HUES6 (cell line): ENCODE data around the gene SERBP1.

Experiments
- H3K27ac ChIP-seq: 2 replicates; pipeline ENCODE4 v1.7.0; 2013; ENCODE audit warnings: low read depth, mild to moderate bottlenecking, low read length, inconsistent platforms
- H3K27me3 ChIP-seq: 2 replicates; pipeline ENCODE4 v1.6.1; 2013; ENCODE audit warnings: low read length; ENCODE audit not compliant: control insufficient read depth, insufficient read depth
- H3K36me3 ChIP-seq: 2 replicates; pipeline ENCODE4 v1.6.1; 2013; ENCODE audit warnings: low read length; ENCODE audit not compliant: control insufficient read depth, insufficient read depth
- H3K4me1 ChIP-seq: 2 replicates; pipeline ENCODE4 v1.6.1; 2013; ENCODE audit warnings: low read length; ENCODE audit not compliant: control insufficient read depth, insufficient read depth
- H3K4me3 ChIP-seq: 2 replicates; pipeline ENCODE4 v1.5.1; 2013; ENCODE audit warnings: low read depth, low read length
- H3K9ac ChIP-seq: one replicate; pipeline ENCODE4 v1.6.1; 2013; ENCODE audit warnings: mild to moderate bottlenecking, low read length
- H3K9me3 ChIP-seq: 2 replicates; pipeline ENCODE4 v1.6.1; 2013; ENCODE audit warnings: low read depth, low read length; ENCODE audit not compliant: control insufficient read depth, insufficient read depth

Gene SERBP1

GRCh38 chr1:67359592-67359991 is 70.6 kb downstream of the SERBP1 start:
- Histone ChIP-seq H3K36me3 (no peaks in the 10 kb centered on the region), H3K9me3 (no peaks in the 10 kb centered on the region), H3K27me3 (no peaks in the 10 kb centered on the region), H3K27ac (no peak overlapping the region), H3K4me1 (no peaks in the 10 kb centered on the region), H3K4me3 (no peak overlapping the region), H3K9ac (no peak overlapping the region)
